ENCODE measurements around the gene OGFR.

DNA sequence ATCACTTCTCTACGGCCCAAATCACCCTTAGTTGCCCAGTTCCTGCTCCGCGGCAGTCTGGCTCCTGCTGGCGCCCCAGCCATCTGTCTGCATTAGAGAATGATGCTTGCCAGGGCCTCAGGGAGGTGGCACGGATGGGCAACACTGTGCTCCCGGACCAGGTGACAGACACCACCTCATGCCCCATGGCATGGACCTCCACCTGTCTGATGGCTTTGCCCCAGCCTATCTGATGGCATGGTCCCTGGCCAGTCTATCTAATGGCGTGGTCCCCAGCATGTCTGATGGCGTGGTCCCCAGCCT, 27.2 kb upstream of the OGFR start:
- TF ChIP-seq PKNOX1 (IDR thresholded peaks at IDR 0.05) (no peak), LEF1 (IDR thresholded peaks at IDR 0.05; ENCODE audit: borderline replicate concordance) (no peak), ARNT (IDR thresholded peaks at IDR 0.05) (no peak), SUZ12 (IDR thresholded peaks at IDR 0.05) (no peak), FOXM1 (IDR thresholded peaks at IDR 0.05; ENCODE audit: borderline replicate concordance) (no peak)

All from HEK293T (cell line).